ENCODE results near the gene NDUFA5. TPM values are rescaled to one million over a fixed set of nuclear protein-coding genes. Genes with fewer than 3 reads are reported as not detected.
"Not testable (repeated sequence)": the region's sequence is repeated elsewhere in the genome, so short reads cannot be mapped to it uniquely, and the experiment has no call there.

NDUFA5 gene
- total RNA-seq, 4 donors from 2014 or later = 27.2 to 97.6 (median 85.0) TPM

GRCh38 chr7:123535517-123535916 lies 22.1 kb downstream of the NDUFA5 start:
- H3K4me1 ChIP-seq = no peaks in the 10 kb centered on the region
- peak overlapping the region; percentile 89 to 96 for H3K27ac ChIP-seq
- no peaks in the 10 kb centered on the region for H3K36me3 ChIP-seq
- no peaks in the 10 kb centered on the region for H3K9me3 ChIP-seq
- no peaks in the 10 kb centered on the region for H3K27me3 ChIP-seq
- peak in 1 of 2 donors; percentile 19 for DNase-seq
- TF ChIP-seq POLR2A (IDR thresholded peaks at IDR 0.05) (no peak), CTCF (IDR thresholded peaks at IDR 0.05) (no peak)
- H3K4me3 ChIP-seq = peak overlapping the region in 1 of 2 donors; percentile 74
- intact Hi-C loops (cut with DNase I; ENCODE audit: low total_unique reads) = no loop called here

- Histone ChIP-seq H3K36me3 (no peaks in the 10 kb centered on the region), H3K4me1 (no peaks in the 10 kb centered on the region), H3K27ac (peak within 1 kb of the TSS; percentile 89 to 96), H3K27me3 (no peaks in the 10 kb centered on the region), H3K4me3 (peak within 1 kb of the TSS; percentile 62 to 74), H3K9me3 (no peaks in the 10 kb centered on the region)
- intact Hi-C loops (cut with DNase I; ENCODE audit: low total_unique reads) = no loop called here
- peak; percentile 98 to 100 for DNase-seq
- TF ChIP-seq CTCF (IDR thresholded peaks at IDR 0.05) (no peak), POLR2A (IDR thresholded peaks at IDR 0.05) (peak; percentile 26 to 63)
Measured at GRCh38 chr7:123534383-123535260, 23.0 kb downstream of the NDUFA5 start, which contains the start of gene IQUB. Gene IQUB (minus strand): TSS chr7:123534595. CDS start chr7:123512340, 22,255 bp downstream.

DNA sequence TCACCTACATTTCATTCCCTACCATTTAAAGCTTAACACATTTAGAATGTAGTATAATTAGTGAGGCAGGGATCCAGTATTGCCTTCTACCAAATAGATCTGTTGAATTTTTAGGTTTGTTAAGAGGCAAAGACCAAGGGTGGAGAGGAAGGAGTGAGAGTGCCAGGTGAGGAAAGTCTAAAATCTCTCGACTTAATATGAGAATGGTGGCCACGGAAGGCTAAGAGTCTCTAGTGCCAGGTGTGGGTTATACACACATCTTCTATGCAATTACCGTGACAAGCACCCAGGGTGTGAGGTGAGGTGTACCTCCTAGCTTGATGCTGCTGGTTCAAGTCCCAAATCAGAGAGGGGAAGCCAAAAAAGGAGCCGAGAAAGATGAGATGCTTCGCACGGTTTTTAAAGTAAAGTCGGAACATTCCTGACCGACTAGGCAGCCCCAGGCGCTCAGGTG lies 23.7 kb downstream of the NDUFA5 start:
- peak overlapping the region; percentile 62 to 74 for H3K4me3 ChIP-seq
- DNase-seq = no peak
- H3K27me3 ChIP-seq = no peaks in the 10 kb centered on the region
- peak overlapping the region; percentile 68 to 89 for H3K27ac ChIP-seq
- intact Hi-C loops (cut with DNase I; ENCODE audit: low total_unique reads) = no loop called here
- no peaks in the 10 kb centered on the region for H3K9me3 ChIP-seq
- H3K4me1 ChIP-seq = no peaks in the 10 kb centered on the region
- no peaks in the 10 kb centered on the region for H3K36me3 ChIP-seq
- no peak for TF ChIP-seq POLR2A (IDR thresholded peaks at IDR 0.05)
- no peak for TF ChIP-seq CTCF (IDR thresholded peaks at IDR 0.05)

DNA sequence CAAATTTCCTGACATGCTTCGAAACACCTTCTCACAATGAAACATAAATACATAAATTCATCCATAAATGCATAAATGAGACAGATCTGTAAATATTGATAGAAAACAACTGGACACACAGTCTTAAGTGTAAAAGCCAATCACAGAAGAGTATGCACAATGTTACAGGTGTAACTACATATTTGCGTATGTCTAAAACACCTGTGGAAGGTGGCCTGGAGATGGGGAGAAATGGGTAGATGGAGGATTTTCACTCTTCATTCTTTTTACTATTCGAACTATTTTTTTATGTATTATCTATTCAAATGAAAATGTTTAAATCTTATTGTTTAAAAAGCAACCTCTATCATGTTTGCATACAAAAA lies 24.1 kb downstream of the NDUFA5 start:
- Histone ChIP-seq H3K9me3 (no peaks in the 10 kb centered on the region), H3K4me1 (no peaks in the 10 kb centered on the region), H3K27me3 (no peaks in the 10 kb centered on the region), H3K27ac (peak overlapping the region; percentile 68 to 89), H3K4me3 (peak overlapping the region; percentile 62 to 74), H3K36me3 (no peaks in the 10 kb centered on the region)
- TF ChIP-seq POLR2A (IDR thresholded peaks at IDR 0.05) (no peak), CTCF (IDR thresholded peaks at IDR 0.05) (no peak)
- DNase-seq = no peak
- intact Hi-C loops (cut with DNase I; ENCODE audit: low total_unique reads) = no loop called here

GRCh38 chr7:123532788-123533552 lies 24.6 kb downstream of the NDUFA5 start:
- peak overlapping the region; percentile 38 to 89 for H3K27ac ChIP-seq
- H3K36me3 ChIP-seq; H3K27me3 ChIP-seq; H3K9me3 ChIP-seq; intact Hi-C loops (cut with DNase I; ENCODE audit: low total_unique reads); H3K4me1 ChIP-seq: not testable (repeated sequence)
- H3K4me3 ChIP-seq = peak overlapping the region; percentile 30 to 42
- DNase-seq = peak; percentile 29 to 54

- H3K36me3 ChIP-seq; H3K9me3 ChIP-seq; H3K27me3 ChIP-seq; H3K4me1 ChIP-seq; DNase-seq; intact Hi-C loops (cut with DNase I; ENCODE audit: low total_unique reads): not testable (repeated sequence)
- peak overlapping the region in 1 of 2 donors; percentile 89 for H3K27ac ChIP-seq
- H3K4me3 ChIP-seq = peak overlapping the region; percentile 30 to 42
Measured at GRCh38 chr7:123532343-123532742, 25.3 kb downstream of the NDUFA5 start.

GRCh38 chr7:123530035-123530591 lies 27.5 kb downstream of the NDUFA5 start:
- H3K9me3 ChIP-seq; DNase-seq; H3K4me3 ChIP-seq; H3K36me3 ChIP-seq; H3K27me3 ChIP-seq; H3K4me1 ChIP-seq; H3K27ac ChIP-seq; intact Hi-C loops (cut with DNase I; ENCODE audit: low total_unique reads): not testable (repeated sequence)
